ENCODE results near the gene WIZ.
A peak's percentile ranks its signal among the peaks of the same experiment; 100 is the strongest.

DNA sequence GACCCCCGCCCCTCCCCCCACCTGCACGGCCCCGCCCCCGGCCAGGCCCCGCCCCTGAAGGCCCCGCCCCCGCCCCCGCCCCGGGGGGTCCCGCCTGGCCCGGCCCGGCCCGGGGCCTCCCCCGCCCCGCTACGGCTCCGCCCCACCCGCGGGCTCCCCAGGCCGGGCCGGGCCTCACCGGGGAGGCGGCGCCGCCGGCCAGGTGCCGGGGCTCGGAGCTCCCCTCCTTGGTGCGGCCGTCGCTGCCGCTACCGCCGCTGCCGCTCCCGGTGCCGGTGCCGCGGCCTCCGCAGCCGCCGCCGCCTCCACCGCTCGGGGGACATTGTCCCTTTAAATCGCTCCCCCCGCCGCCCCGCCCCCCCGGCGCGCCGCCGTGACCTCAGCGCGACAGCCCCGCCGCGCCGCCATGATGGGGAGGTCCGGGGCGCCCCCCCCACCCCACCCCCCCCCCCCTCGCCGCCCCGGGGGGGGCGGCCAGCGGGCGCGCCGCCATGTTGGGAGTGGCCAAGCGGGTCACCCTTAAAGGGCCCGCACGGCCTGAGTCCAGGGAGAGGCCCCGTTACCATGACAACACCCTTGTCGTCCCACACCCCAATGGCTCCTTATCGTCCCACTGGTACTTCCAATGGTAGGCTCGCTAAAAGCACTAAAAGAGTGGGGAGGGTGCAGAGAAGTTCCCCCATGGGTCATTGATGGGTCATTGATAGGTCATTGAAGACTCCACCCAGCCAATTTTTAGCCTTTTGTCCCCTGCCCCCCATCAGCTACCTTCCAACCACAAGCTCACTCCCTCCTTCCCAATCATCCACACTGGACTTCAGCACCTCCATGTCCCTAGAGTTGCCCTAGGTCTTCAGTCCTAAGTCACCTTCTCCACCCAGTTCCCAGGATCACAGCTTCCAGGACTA, at the start of gene WIZ:
- TF ChIP-seq, protein P1, sequence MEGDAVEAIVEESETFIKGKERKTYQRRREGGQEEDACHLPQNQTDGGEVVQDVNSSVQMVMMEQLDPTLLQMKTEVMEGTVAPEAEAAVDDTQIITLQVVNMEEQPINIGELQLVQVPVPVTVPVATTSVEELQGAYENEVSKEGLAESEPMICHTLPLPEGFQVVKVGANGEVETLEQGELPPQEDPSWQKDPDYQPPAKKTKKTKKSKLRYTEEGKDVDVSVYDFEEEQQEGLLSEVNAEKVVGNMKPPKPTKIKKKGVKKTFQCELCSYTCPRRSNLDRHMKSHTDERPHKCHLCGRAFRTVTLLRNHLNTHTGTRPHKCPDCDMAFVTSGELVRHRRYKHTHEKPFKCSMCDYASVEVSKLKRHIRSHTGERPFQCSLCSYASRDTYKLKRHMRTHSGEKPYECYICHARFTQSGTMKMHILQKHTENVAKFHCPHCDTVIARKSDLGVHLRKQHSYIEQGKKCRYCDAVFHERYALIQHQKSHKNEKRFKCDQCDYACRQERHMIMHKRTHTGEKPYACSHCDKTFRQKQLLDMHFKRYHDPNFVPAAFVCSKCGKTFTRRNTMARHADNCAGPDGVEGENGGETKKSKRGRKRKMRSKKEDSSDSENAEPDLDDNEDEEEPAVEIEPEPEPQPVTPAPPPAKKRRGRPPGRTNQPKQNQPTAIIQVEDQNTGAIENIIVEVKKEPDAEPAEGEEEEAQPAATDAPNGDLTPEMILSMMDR (IDR thresholded peaks at IDR 0.05), result no peak
- TF ChIP-seq POLR2A (IDR thresholded peaks at IDR 0.05; ENCODE audit: low read depth), result no peak
- no peak for TF ChIP-seq EP300 (IDR thresholded peaks at IDR 0.05)
- peak; percentile 19 to 44 for TF ChIP-seq POLR2AphosphoS5 (IDR thresholded peaks at IDR 0.05)

Measured in esophagus muscularis mucosa (tissue), 4 donors.